WTC11 (cell line): ENCODE data around the gene DISP2.

ENCODE experiments used
- ATF3 ChIP-seq: sonication (generic); formaldehyde crosslinking; conservative IDR thresholded peaks from 2 replicates; pipeline ENCODE4 v1.8.1; 2022; ENCODE audit warnings: mild to moderate bottlenecking, missing genetic modification reagents
- ATF6 ChIP-seq: sonication (generic); formaldehyde crosslinking; IDR thresholded peaks from 2 replicates; pipeline ENCODE4 v1.8.1; 2023; ENCODE audit warnings: mild to moderate bottlenecking, missing genetic modification reagents
- CREB1 ChIP-seq: sonication (generic); formaldehyde crosslinking; IDR thresholded peaks from 2 replicates; pipeline ENCODE4 v1.8.0; 2023; ENCODE audit warnings: mild to moderate bottlenecking, missing genetic modification reagents
- CTCF ChIP-seq: fragments of 200-600 bp; IDR thresholded peaks from 2 replicates; pipeline ENCODE4 v1.8.0; 2022; ENCODE audit warnings: antibody characterized with exemption
- E2F1 ChIP-seq: sonication (generic); formaldehyde crosslinking; IDR thresholded peaks from 2 replicates; pipeline ENCODE4 v1.8.0; 2022; ENCODE audit warnings: mild to moderate bottlenecking, missing genetic modification reagents
- ELF4 ChIP-seq: sonication (generic); formaldehyde crosslinking; IDR thresholded peaks from 2 replicates; pipeline ENCODE4 v1.8.1; 2022; ENCODE audit warnings: low read depth, mild to moderate bottlenecking, moderate library complexity, missing genetic modification reagents
- SMAD3 ChIP-seq: sonication (generic); formaldehyde crosslinking; IDR thresholded peaks from 2 replicates; pipeline ENCODE4 v1.8.0; 2022; ENCODE audit warnings: missing genetic modification reagents, mild to moderate bottlenecking, borderline replicate concordance
- SOX15 ChIP-seq: fragments of 250-450 bp; sonication (Bioruptor Pico); IDR thresholded peaks from 2 replicates; pipeline ENCODE4 v1.9.0; 2021; ENCODE audit warnings: mild to moderate bottlenecking
- ZNF121 ChIP-seq: sonication (generic); formaldehyde crosslinking; IDR thresholded peaks from 2 replicates; pipeline ENCODE4 v1.8.0; 2023; ENCODE audit warnings: missing genetic modification reagents
- ZNF219 ChIP-seq: sonication (generic); formaldehyde crosslinking; IDR thresholded peaks from 2 replicates; pipeline ENCODE4 v1.8.0; 2023; ENCODE audit warnings: missing genetic modification reagents, mild to moderate bottlenecking, borderline replicate concordance

- peak; percentile 30; the same call in 1 of the 2 replicates for TF ChIP-seq CTCF
- TF ChIP-seq SOX15 (CRISPR knock-in tag): no peak
- TF ChIP-seq ELF4 (CRISPR knock-in tag): no peak
- no peak for TF ChIP-seq ZNF219 (CRISPR knock-in tag)
- TF ChIP-seq ATF6 (CRISPR knock-in tag): no peak
- TF ChIP-seq E2F1 (CRISPR knock-in tag): no peak
- no peak for TF ChIP-seq SMAD3
- no peak for TF ChIP-seq ZNF121 (CRISPR knock-in tag)
- no peak for TF ChIP-seq ATF3
- no peak for TF ChIP-seq CREB1
Measured at GRCh38 chr15:40339621-40339945, 18.4 kb upstream of the DISP2 start.
